Smooth muscle cell (in vitro differentiated cells): ENCODE data around the gene PARN. TPM values are rescaled to one million over a fixed set of nuclear protein-coding genes. Genes with fewer than 3 reads are reported as not detected.

Experiments used
- DNase-seq: peaks from one replicate; lab custom pipeline; 2025; ENCODE audit not compliant: unreplicated experiment; lab: John Stamatoyannopoulos, UW
- H2AFZ ChIP-seq: fragments of 200-600 bp; sonication (generic); 2 replicates; pipeline ENCODE4 v1.6.0; 2016; ENCODE audit warnings: antibody characterized with exemption, low read depth, mild to moderate bottlenecking
- H3F3A ChIP-seq: fragments of 200-600 bp; sonication (generic); 2 replicates; pipeline ENCODE4 v1.6.0; 2017; ENCODE audit warnings: antibody characterized with exemption, low read depth
- H3K27ac ChIP-seq: fragments of 200-600 bp; sonication (generic); 2 replicates; pipeline ENCODE4 v1.5.1; 2016; ENCODE audit warnings: low read depth, mild to moderate bottlenecking
- H3K27me3 ChIP-seq: fragments of 200-600 bp; sonication (generic); 2 replicates; pipeline ENCODE4 v1.6.1; 2016; ENCODE audit warnings: low read depth, mild to moderate bottlenecking
- H3K36me3 ChIP-seq: fragments of 200-600 bp; sonication (generic); 2 replicates; pipeline ENCODE4 v1.5.1; 2016; ENCODE audit warnings: low read depth
- H3K4me1 ChIP-seq: fragments of 200-600 bp; sonication (generic); 2 replicates; pipeline ENCODE4 v1.5.1; 2016; ENCODE audit warnings: low read depth
- H3K4me2 ChIP-seq: fragments of 200-600 bp; sonication (generic); 2 replicates; pipeline ENCODE4 v1.6.0; 2016; ENCODE audit warnings: mild to moderate bottlenecking
- H3K4me3 ChIP-seq: fragments of 200-600 bp; sonication (generic); 2 replicates; pipeline ENCODE4 v1.5.1; 2016; ENCODE audit warnings: mild to moderate bottlenecking
- H3K79me2 ChIP-seq: fragments of 200-600 bp; sonication (generic); 2 replicates; pipeline ENCODE4 v1.6.0; 2016; ENCODE audit warnings: low read depth, mild to moderate bottlenecking
- H3K9ac ChIP-seq: fragments of 200-600 bp; sonication (generic); 2 replicates; pipeline ENCODE4 v1.6.0; 2016; ENCODE audit warnings: low read depth
- H3K9me3 ChIP-seq: fragments of 200-600 bp; sonication (generic); replicated peaks from 2 replicates; pipeline ENCODE4 v1.5.1; 2016; ENCODE audit warnings: low read depth
- H4K20me1 ChIP-seq: fragments of 200-600 bp; sonication (generic); 2 replicates; pipeline ENCODE4 v1.6.0; 2016; ENCODE audit warnings: low read depth
- CTCF ChIP-seq: fragments of 200-600 bp; sonication (generic); IDR thresholded peaks from 2 replicates; pipeline ENCODE4 v1.5.1; 2017; ENCODE audit warnings: borderline replicate concordance, mild to moderate bottlenecking, antibody characterized with exemption; ENCODE audit not compliant: insufficient read depth, poor library complexity, severe bottlenecking
- WGBS: methylation state at CpG from one replicate; pipeline ENCODE4 v1.1.7; 2016; ENCODE audit warnings: low lambda C conversion rate; 5-methylcytosine and 5-hydroxymethylcytosine counted together
- polyA plus RNA-seq: library from polyadenylated mRNA; unstranded; fragments of >200 nt; fragmentation: Nextera tagmentation; extraction: Ambion mirVana; gene quantifications from 2 replicates; pipeline ENCODE4 v1.2.1, GENCODE V29; 2016
- total RNA-seq: library from RNA; depleted of rRNA; stranded (reverse); fragments of >200 nt; gene quantifications from 2 replicates; pipeline ENCODE4 v1.2.3, GENCODE V29; 2014

PARN gene, protein sequence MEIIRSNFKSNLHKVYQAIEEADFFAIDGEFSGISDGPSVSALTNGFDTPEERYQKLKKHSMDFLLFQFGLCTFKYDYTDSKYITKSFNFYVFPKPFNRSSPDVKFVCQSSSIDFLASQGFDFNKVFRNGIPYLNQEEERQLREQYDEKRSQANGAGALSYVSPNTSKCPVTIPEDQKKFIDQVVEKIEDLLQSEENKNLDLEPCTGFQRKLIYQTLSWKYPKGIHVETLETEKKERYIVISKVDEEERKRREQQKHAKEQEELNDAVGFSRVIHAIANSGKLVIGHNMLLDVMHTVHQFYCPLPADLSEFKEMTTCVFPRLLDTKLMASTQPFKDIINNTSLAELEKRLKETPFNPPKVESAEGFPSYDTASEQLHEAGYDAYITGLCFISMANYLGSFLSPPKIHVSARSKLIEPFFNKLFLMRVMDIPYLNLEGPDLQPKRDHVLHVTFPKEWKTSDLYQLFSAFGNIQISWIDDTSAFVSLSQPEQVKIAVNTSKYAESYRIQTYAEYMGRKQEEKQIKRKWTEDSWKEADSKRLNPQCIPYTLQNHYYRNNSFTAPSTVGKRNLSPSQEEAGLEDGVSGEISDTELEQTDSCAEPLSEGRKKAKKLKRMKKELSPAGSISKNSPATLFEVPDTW
- total RNA-seq (22.9 and 24.6 TPM in 2 replicates), polyA plus RNA-seq (22.2 and 24.8 TPM in 2 replicates)

GRCh38 chr16:14629919-14630619, at the start of gene PARN:
PARN (minus strand) TSS chr16:14630260; CDS start chr16:14630125, 135 bp downstream.
- no peaks in the 10 kb centered on the region for H3K27me3 ChIP-seq
- H3K4me3 ChIP-seq, result peak within 1 kb of the TSS; percentile 84
- H3K4me1 ChIP-seq, result peaks cover 19% of the 10 kb centered on the region
- peaks cover 6% of the 10 kb centered on the region for H3K36me3 ChIP-seq
- DNase-seq, result peak; percentile 85
- H3K27ac ChIP-seq, result peak within 1 kb of the TSS; percentile 79
- H2AFZ ChIP-seq, result peak within 1 kb of the TSS; percentile 24
- no peak for TF ChIP-seq CTCF
- H3K4me2 ChIP-seq, result peak within 1 kb of the TSS; percentile 96
- H3K9me3 ChIP-seq, result no peaks in the 10 kb centered on the region
- peak within 1 kb of the TSS; percentile 86 for H3K9ac ChIP-seq
- no peaks in the 10 kb centered on the region for H3F3A ChIP-seq
- WGBS, result 3% methylated on average over 31 of the region's 51 CpGs
- H4K20me1 ChIP-seq, result peaks cover 15% of the 10 kb centered on the region
- peaks cover 46% of the 10 kb centered on the region for H3K79me2 ChIP-seq

- no peak overlapping the region for H3K27ac ChIP-seq
- no peak for DNase-seq
- H3K4me1 ChIP-seq, result no peaks in the 10 kb centered on the region
- no peaks in the 10 kb centered on the region for H4K20me1 ChIP-seq
- H3K79me2 ChIP-seq, result no peaks in the 10 kb centered on the region
- no peak overlapping the region for H3K4me2 ChIP-seq
- H3K36me3 ChIP-seq, result no peaks in the 10 kb centered on the region
- no peak for TF ChIP-seq CTCF
- H3K4me3 ChIP-seq, result no peak overlapping the region
- H3K9me3 ChIP-seq, result no peaks in the 10 kb centered on the region
- no peaks in the 10 kb centered on the region for H3K27me3 ChIP-seq
- no peak overlapping the region for H2AFZ ChIP-seq
- 79% methylated on average over 11 of the region's 11 CpGs for WGBS
- no peaks in the 10 kb centered on the region for H3F3A ChIP-seq
- H3K9ac ChIP-seq, result no peak overlapping the region
These were observed 48.9 kb upstream of the PARN start for GRCh38 chr16:14678748-14679497.

GRCh38 chr16:14677627-14678026, 47.6 kb upstream of the PARN start:
- Histone ChIP-seq H3K4me3 (no peak overlapping the region), H3K27ac (no peak overlapping the region), H3K36me3 (no peaks in the 10 kb centered on the region), H2AFZ (no peak overlapping the region), H3K79me2 (no peaks in the 10 kb centered on the region), H4K20me1 (no peaks in the 10 kb centered on the region), H3F3A (no peaks in the 10 kb centered on the region), H3K4me2 (no peak overlapping the region), H3K9ac (no peak overlapping the region), H3K27me3 (no peaks in the 10 kb centered on the region), H3K4me1 (no peaks in the 10 kb centered on the region), H3K9me3 (no peaks in the 10 kb centered on the region)
- WGBS, result 93% methylated on average over 5 of the region's 5 CpGs
- DNase-seq, result no peak
- TF ChIP-seq CTCF, result no peak
